A204.1 (cell line): Measurements from ENCODE around the gene KRT72.

ENCODE experiments used
- FAIRE-seq: peaks from 2 replicates; lab custom pipeline; 2012; peaks lifted over from hg19 to GRCh38; lab: Jason Lieb, UNC

The KRT72 gene

GRCh38 chr12:52577316-52577715 lies 23.9 kb downstream of the KRT72 start:
- FAIRE-seq = no peak

GRCh38 chr12:52575948-52576347 lies 25.3 kb downstream of the KRT72 start:
- no peak for FAIRE-seq

GRCh38 chr12:52575256-52575655 lies 26.0 kb downstream of the KRT72 start:
- FAIRE-seq = no peak

GRCh38 chr12:52573743-52574142 lies 27.5 kb downstream of the KRT72 start, which contains the start of gene KRT74:
KRT74 (minus strand) TSS chr12:52573843; CDS start chr12:52573777, 66 bp downstream.
- FAIRE-seq = no peak

GRCh38 chr12:52573306-52573705 lies 28.0 kb downstream of the KRT72 start:
- no peak for FAIRE-seq

- FAIRE-seq = no peak
Measured at GRCh38 chr12:52570511-52570910, 30.8 kb downstream of the KRT72 start.

- FAIRE-seq = no peak
Measured at GRCh38 chr12:52568111-52568510, 33.2 kb downstream of the KRT72 start.

- FAIRE-seq = no peak
Measured at GRCh38 chr12:52566847-52567291, 34.4 kb downstream of the KRT72 start.

- no peak for FAIRE-seq
Measured at GRCh38 chr12:52564582-52564981, 36.7 kb downstream of the KRT72 start.

GRCh38 chr12:52561880-52562449 lies 39.3 kb downstream of the KRT72 start:
- FAIRE-seq = no peak

- FAIRE-seq = no peak
Measured at GRCh38 chr12:52559979-52560378, 41.3 kb downstream of the KRT72 start.

- no peak for FAIRE-seq
Measured at GRCh38 chr12:52558781-52559445, 42.4 kb downstream of the KRT72 start.

- no peak for FAIRE-seq
Measured at GRCh38 chr12:52557476-52557875, 43.8 kb downstream of the KRT72 start.

- FAIRE-seq = no peak
Measured at GRCh38 chr12:52555577-52555976, 45.7 kb downstream of the KRT72 start.

- FAIRE-seq = no peak
Measured at GRCh38 chr12:52552681-52553195, 48.5 kb downstream of the KRT72 start, which contains the start of gene KRT71. KRT71 (minus strand) TSS chr12:52553145; CDS start chr12:52553077, 68 bp downstream.

GRCh38 chr12:52552055-52552454 lies 49.2 kb downstream of the KRT72 start:
- FAIRE-seq = no peak

GRCh38 chr12:52551216-52551865 lies 49.9 kb downstream of the KRT72 start:
- FAIRE-seq = no peak

GRCh38 chr12:52546126-52546525 lies 55.1 kb downstream of the KRT72 start:
- no peak for FAIRE-seq

GRCh38 chr12:52543985-52544883 lies 57.0 kb downstream of the KRT72 start:
- FAIRE-seq = no peak

- FAIRE-seq = no peak
Measured at GRCh38 chr12:52542785-52543318, 58.4 kb downstream of the KRT72 start.

GRCh38 chr12:52542157-52542556 lies 59.1 kb downstream of the KRT72 start:
- FAIRE-seq = no peak

GRCh38 chr12:52541709-52542108 lies 59.6 kb downstream of the KRT72 start:
- FAIRE-seq = no peak
